Measurements from ENCODE around the gene NLGN3. TPM values are rescaled to one million over a fixed set of nuclear protein-coding genes. Genes with fewer than 3 reads are reported as not detected.

The NLGN3 gene
- total RNA-seq, 2 donors from 2014 or later: 0.52 to 0.97 TPM

GRCh38 chrX:71111921-71112431, 32.7 kb upstream of the NLGN3 start:
- ATAC-seq (no peak), DNase-seq (no peak)
- intact Hi-C loops (cut with DNase I): no loop called here

GRCh38 chrX:71117358-71117757, 27.3 kb upstream of the NLGN3 start:
- intact Hi-C loops (cut with DNase I): no loop called here
- DNase-seq (no peak), ATAC-seq (no peak)

GRCh38 chrX:71118032-71118984, 26.3 kb upstream of the NLGN3 start, which contains the start of gene MED12:
TSS of gene MED12 (plus strand) at chrX:71118596. CDS start at chrX:71118755, 159 bp downstream.
- intact Hi-C loops (cut with DNase I): no loop called here
- ATAC-seq (peak; percentile 98 to 99), DNase-seq (peak; percentile 88)

DNA sequence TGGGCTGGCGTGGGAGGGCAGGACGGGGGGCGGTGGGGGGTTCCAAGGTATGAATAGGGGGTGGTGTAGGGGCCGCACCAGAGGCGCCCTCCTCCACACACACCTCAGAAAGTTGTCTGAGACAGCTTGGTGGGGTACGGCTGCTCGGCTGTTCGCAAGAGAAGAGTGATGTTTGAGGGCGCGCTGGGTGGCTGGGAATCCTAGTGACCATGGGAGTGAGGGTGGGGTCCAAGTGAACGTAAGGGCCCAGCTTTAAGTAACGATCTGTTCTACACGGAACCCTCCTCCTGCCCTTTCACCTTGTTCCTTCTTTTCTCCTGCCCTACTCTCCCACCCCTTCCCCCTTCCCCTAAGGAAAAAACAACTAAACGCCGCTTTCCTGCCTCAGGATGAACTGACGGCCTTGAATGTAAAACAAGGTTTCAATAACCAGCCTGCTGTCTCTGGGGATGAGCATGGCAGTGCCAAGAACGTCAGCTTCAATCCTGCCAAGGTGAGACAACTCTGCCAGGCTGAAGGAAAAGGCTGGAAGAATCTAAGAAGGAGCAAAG, 25.6 kb upstream of the NLGN3 start:
- intact Hi-C loops (cut with DNase I): no loop called here
- ATAC-seq (peak; percentile 35 to 52), DNase-seq (no peak)

DNA sequence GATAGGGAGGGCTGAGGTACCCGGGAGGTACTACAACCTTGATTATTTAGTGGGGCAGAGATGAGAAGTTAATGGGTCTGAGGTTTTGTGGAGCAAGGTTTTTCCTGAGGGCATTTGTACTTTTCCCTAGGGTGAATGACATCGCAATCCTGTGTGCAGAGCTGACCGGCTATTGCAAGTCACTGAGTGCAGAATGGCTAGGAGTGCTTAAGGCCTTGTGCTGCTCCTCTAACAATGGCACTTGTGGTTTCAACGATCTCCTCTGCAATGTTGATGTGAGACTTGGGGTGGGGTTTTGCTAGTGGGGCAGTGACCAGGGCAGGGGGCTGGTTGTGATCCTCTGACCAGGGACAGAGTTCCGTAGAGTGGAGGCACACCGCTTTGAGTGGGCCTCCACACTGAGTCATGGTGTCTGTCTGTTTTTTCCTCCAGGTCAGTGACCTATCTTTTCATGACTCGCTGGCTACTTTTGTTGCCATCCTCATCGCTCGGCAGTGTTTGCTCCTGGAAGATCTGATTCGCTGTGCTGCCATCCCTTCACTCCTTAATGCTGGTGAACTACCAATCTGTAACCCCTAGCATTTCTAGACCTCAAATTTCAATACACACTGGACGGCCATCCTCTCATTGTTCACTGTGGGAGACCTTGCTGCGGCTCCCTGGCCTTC, 16.3 kb upstream of the NLGN3 start:
- DNase-seq (no peak), ATAC-seq (peak in 1 of 2 donors; percentile 29)
- intact Hi-C loops (cut with DNase I): no loop called here

- intact Hi-C loops (cut with DNase I): no loop called here
Observed at GRCh38 chrX:71128915-71129765, 15.5 kb upstream of the NLGN3 start.

DNA sequence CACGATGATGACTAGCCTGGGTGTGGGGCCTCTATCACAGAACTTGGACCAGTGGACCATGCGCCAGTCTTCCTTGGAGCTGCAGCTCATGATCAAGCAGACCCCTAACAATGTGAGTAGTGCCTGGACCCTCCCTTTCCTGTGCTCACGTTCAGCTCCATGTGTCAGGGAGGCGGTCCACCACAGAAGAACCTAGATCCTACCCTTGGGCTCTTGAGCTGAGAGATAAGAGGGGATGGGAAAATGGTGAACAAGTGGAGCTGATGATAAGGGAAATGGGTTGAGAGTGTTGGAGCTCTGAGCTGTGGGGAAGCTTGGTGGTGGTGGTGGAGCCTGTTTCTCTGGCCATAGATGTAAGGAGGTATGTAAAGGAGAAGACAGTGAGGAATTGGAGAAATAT, 13.1 kb upstream of the NLGN3 start:
- DNase-seq (no peak), ATAC-seq (no peak)
- intact Hi-C loops (cut with DNase I): no loop called here

More at GRCh38 chrX:71128915-71129765, 15.5 kb upstream of the NLGN3 start:
- peak; percentile 77 to 80 for ATAC-seq
- peak; percentile 59 for DNase-seq

DNA sequence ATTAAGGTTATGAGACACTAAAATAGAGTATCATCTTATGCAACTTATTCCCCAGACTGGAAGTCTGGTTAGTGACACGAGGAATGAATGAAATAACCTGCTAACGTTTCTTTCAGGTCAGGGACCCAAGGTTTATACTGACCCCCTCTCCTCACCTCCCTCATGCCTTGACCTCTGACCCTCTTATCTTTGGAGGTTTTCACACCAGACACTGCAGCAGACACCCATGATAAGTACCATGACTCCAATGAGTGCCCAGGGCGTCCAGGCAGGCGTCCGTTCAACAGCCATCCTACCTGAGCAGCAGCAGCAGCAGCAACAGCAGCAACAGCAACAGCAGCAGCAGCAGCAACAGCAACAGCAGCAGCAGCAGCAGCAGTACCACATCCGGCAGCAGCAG, 4.2 kb upstream of the NLGN3 start:
- DNase-seq (no peak), ATAC-seq (no peak)
- intact Hi-C loops (cut with DNase I): no loop called here

DNA sequence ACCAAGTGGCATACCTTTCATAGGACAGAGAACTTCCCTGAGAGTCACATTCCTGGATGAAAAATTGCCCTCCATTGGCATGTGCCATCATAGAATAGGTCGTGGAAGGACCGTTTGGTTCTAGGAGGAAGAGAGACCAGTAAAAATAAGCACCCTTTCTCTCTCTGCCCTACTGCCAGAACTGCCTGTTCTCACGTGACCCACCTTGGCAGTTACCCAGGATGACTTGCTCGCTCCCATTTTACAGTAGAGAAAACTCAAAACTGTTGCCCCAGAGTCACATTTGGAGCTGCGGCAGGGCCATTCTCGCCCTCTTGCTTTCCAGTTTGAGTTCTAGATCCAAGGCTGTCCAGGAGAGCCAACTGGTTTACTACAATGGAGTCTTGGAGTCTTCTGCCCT, 1.1 kb upstream of the NLGN3 start:
- no peak for ATAC-seq
- DNase-seq: peak; percentile 47
- intact Hi-C loops (cut with DNase I): no loop called here

GRCh38 chrX:71147496-71148277, 3.0 kb downstream of the NLGN3 start:
- intact Hi-C loops (cut with DNase I): no loop called here
- ATAC-seq (no peak), DNase-seq (no peak)

GRCh38 chrX:71148278-71148663, 3.6 kb downstream of the NLGN3 start:
- intact Hi-C loops (cut with DNase I): no loop called here
- ATAC-seq (no peak), DNase-seq (no peak)

- DNase-seq: no peak
- intact Hi-C loops (cut with DNase I): no loop called here
- ATAC-seq: no peak
Observed at GRCh38 chrX:71151366-71151765, 6.7 kb downstream of the NLGN3 start.

DNA sequence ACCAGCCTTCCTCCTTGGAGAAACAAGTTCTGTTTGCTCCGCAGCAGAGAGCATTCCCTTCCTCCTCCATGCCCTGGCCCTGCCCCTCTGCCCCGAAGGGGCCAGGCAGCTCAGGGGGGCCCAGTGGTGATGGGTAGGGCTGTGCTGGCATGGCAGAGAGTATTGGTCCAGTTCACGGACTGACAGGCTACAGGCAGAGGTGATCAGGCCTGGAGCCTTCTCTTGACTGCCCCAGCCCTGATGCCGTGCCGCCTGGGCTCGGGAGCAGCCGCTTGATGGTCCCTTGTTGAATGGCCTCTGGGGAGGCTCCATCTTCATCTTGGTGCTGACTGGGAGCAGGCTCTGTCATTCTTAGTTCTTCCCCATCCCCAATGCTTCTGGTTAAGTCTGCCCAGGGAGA, 9.6 kb downstream of the NLGN3 start:
- intact Hi-C loops (cut with DNase I): no loop called here
- DNase-seq: no peak
- no peak for ATAC-seq

DNA sequence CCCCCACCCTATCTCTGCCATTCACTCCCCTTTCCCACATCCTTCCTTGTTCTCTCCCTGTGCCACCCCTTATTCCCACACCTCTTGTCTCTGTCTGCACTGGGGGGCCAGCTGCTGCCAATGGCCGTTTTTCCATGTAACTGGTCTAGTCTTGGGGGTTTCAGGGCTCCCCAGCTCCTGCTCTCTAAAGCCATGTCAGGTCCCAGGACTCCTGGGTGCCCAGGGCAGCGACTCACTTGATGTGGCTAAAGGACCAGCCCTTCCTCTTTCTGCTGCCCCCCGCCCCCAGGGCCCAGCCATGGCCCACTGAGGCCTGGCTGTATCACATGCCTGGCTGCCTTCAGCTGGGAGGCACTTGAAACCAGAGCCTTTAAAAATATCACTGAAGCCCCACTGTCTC, 10.0 kb downstream of the NLGN3 start:
- intact Hi-C loops (cut with DNase I): no loop called here
- no peak for DNase-seq
- no peak for ATAC-seq

GRCh38 chrX:71158603-71159002, 14.0 kb downstream of the NLGN3 start:
- ATAC-seq (no peak), DNase-seq (no peak)
- intact Hi-C loops (cut with DNase I): no loop called here

GRCh38 chrX:71159335-71159734, 14.7 kb downstream of the NLGN3 start:
- ATAC-seq: no peak
- no peak for DNase-seq

GRCh38 chrX:71160475-71160874, 15.8 kb downstream of the NLGN3 start:
- DNase-seq: no peak
- intact Hi-C loops (cut with DNase I): no loop called here
- no peak for ATAC-seq

More at GRCh38 chrX:71159335-71159734, 14.7 kb downstream of the NLGN3 start:
- intact Hi-C loops (cut with DNase I): no loop called here

DNA sequence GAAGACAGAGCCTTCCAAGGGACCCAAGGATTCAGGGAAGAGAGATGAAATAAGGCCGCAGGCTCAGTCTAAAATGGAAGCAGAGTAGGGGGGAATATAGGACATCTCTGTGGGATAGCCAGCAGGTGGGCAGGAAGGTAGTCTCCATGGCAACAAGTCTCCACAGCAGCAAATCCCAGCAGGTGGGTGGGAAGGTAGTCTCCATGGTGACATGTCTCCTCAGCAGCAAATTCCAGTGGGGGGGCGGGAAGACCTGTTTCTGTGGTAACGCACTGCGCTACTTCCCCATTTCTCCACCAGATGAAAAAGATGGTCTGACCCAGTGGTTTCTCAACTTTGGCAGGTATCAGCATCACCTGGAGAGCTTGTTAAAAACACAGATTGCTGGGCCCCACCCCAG, 18.3 kb downstream of the NLGN3 start:
- intact Hi-C loops (cut with DNase I): no loop called here
- ATAC-seq: no peak
- no peak for DNase-seq
